Nephron progenitor cell (in vitro differentiated cells): ENCODE data around the gene C2orf92.

Experiments
- DNase-seq: peaks from one replicate; pipeline ENCODE4 v3.0.0; 2021
- H3K27ac Mint-ChIP-seq: 2 replicates; pipeline ENCODE4 v1.8.0; 2021; ENCODE audit warnings: mild to moderate bottlenecking, moderate library complexity, mixed read lengths
- H3K27me3 Mint-ChIP-seq: 2 replicates; pipeline ENCODE4 v1.8.0; 2021; ENCODE audit warnings: mild to moderate bottlenecking, low read depth, mixed read lengths; ENCODE audit not compliant: poor library complexity
- H3K36me3 Mint-ChIP-seq: 2 replicates; pipeline ENCODE4 v1.8.0; 2021; ENCODE audit warnings: low read depth, mixed read lengths
- H3K4me1 Mint-ChIP-seq: 2 replicates; pipeline ENCODE4 v1.8.0; 2021; ENCODE audit warnings: mixed read lengths
- H3K4me3 Mint-ChIP-seq: 2 replicates; pipeline ENCODE4 v1.8.0; 2021; ENCODE audit warnings: mild to moderate bottlenecking, moderate library complexity, mixed read lengths
- H3K9me3 Mint-ChIP-seq: 2 replicates; pipeline ENCODE4 v1.8.0; 2021; ENCODE audit warnings: mild to moderate bottlenecking, moderate library complexity, mixed read lengths
- TF ChIP-seq, protein P1 (sequence below): fragments of 200-600 bp; sonication (generic); IDR thresholded peaks from 2 replicates; pipeline ENCODE4 v1.5.0; 2021; ENCODE audit warnings: antibody characterized with exemption

C2orf92 gene

DNA sequence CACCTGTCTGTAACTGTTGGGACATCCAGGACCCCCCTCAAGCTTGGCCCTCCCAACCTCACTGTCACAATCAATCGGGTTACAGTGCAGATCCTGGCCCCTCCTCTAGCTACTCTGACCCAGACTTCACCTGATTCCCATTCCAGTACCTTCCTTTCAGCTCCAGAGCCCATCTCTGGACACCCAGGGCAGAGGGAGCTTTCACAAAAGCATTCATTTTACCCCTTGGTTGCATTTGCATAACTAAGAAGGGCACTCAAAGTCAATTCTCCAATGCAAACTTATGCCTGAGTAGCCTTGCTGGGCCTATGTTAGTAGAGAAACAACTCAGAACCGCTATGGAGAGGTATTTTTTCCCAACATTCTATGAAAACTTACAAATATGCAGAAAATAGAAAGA, 51.2 kb downstream of the C2orf92 start:
- DNase-seq = no peak
- TF ChIP-seq, protein P1, sequence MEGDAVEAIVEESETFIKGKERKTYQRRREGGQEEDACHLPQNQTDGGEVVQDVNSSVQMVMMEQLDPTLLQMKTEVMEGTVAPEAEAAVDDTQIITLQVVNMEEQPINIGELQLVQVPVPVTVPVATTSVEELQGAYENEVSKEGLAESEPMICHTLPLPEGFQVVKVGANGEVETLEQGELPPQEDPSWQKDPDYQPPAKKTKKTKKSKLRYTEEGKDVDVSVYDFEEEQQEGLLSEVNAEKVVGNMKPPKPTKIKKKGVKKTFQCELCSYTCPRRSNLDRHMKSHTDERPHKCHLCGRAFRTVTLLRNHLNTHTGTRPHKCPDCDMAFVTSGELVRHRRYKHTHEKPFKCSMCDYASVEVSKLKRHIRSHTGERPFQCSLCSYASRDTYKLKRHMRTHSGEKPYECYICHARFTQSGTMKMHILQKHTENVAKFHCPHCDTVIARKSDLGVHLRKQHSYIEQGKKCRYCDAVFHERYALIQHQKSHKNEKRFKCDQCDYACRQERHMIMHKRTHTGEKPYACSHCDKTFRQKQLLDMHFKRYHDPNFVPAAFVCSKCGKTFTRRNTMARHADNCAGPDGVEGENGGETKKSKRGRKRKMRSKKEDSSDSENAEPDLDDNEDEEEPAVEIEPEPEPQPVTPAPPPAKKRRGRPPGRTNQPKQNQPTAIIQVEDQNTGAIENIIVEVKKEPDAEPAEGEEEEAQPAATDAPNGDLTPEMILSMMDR = no peak
- H3K27ac Mint-ChIP-seq = no peak overlapping the region
- peaks cover 12% of the 10 kb centered on the region for H3K27me3 Mint-ChIP-seq
- H3K36me3 Mint-ChIP-seq = no peaks in the 10 kb centered on the region
- peaks cover 55% of the 10 kb centered on the region for H3K4me1 Mint-ChIP-seq
- H3K4me3 Mint-ChIP-seq = no peak overlapping the region
- no peaks in the 10 kb centered on the region for H3K9me3 Mint-ChIP-seq

DNA sequence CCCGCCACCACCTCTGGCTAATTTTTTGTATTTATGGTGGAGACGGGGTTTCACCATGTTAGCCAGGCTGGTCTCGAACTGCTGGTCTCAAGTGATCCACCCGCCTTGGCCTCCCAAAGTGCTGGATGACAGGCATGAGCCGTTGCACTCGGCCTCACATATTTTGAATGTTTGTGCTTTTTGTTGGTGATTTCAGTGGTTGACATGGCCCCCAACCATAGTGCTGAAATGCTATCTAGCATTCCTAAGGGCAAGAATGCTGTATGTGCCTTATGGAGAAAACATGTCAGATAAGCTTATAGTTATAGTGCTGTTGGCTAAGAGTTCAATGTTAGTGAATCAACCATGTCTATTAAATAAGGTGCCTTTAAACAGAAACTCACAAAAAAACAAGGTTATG, 52.7 kb downstream of the C2orf92 start:
- H3K27ac Mint-ChIP-seq = no peak overlapping the region
- TF ChIP-seq, protein P1 = no peak
- no peak overlapping the region for H3K4me3 Mint-ChIP-seq
- peaks cover under 1% of the 10 kb centered on the region for H3K36me3 Mint-ChIP-seq
- no peak for DNase-seq
- H3K4me1 Mint-ChIP-seq = peaks cover 49% of the 10 kb centered on the region
- H3K27me3 Mint-ChIP-seq = peaks cover 12% of the 10 kb centered on the region
- H3K9me3 Mint-ChIP-seq = no peaks in the 10 kb centered on the region

DNA sequence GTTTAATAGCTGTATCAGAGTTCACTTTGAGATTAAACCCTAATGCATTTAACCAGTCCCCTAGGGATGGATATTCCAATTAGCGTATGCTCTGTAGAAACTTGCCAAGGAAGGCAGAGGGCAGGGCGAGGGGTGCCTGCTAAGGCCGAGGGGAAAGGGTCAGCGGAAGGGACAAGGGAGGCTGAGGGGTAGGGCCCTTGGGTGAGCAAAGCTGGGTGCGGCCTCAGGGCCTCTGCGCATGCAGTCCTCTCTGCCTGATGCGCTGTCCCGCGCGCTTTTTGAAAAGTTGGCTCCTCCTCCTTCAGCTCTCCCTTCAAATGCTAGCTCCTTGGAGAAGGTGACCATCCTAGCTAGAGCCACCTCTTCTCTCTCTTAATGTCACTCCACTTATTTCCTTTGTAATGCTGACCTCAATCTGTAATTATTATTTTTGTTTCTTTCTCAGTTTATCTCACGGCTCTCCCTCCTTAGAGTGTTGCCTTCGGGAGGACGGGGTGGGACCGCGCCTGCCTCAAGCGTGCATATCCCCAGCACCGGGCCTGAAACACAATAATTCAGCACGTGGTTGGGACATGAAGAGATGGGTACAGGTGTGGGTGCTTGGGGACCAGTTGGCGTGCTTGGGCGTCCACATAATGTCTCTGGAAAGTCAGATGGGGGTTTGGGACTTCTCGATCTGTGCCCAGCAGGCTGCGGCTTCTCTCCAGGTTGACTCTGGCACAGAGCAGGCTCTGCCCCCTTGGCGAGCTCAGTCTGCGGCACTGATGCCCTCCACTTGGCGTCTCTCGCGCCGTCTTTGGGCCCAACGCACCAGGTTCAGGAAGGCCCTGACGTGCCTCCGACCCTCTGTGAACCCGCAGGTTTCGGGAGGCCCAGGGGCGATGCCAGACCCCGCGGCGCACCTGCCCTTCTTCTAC, 53.9 kb downstream of the C2orf92 start:
- Mint-ChIP-seq H3K27ac (no peak overlapping the region), H3K36me3 (peaks cover 9% of the 10 kb centered on the region), H3K4me1 (peaks cover 49% of the 10 kb centered on the region), H3K9me3 (peaks cover 7% of the 10 kb centered on the region), H3K4me3 (no peak overlapping the region), H3K27me3 (peaks cover 12% of the 10 kb centered on the region)
- TF ChIP-seq, protein P1 = no peak
- no peak for DNase-seq

DNA sequence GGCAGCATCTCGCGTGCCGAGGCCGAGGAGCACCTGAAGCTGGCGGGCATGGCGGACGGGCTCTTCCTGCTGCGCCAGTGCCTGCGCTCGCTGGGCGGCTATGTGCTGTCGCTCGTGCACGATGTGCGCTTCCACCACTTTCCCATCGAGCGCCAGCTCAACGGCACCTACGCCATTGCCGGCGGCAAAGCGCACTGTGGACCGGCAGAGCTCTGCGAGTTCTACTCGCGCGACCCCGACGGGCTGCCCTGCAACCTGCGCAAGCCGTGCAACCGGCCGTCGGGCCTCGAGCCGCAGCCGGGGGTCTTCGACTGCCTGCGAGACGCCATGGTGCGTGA, 54.5 kb downstream of the C2orf92 start:
- Mint-ChIP-seq H3K4me3 (no peak overlapping the region), H3K36me3 (peaks cover 9% of the 10 kb centered on the region), H3K4me1 (peaks cover 42% of the 10 kb centered on the region), H3K27ac (no peak overlapping the region), H3K9me3 (peaks cover 7% of the 10 kb centered on the region), H3K27me3 (peaks cover 8% of the 10 kb centered on the region)
- no peak for DNase-seq
- TF ChIP-seq, protein P1 = no peak

DNA sequence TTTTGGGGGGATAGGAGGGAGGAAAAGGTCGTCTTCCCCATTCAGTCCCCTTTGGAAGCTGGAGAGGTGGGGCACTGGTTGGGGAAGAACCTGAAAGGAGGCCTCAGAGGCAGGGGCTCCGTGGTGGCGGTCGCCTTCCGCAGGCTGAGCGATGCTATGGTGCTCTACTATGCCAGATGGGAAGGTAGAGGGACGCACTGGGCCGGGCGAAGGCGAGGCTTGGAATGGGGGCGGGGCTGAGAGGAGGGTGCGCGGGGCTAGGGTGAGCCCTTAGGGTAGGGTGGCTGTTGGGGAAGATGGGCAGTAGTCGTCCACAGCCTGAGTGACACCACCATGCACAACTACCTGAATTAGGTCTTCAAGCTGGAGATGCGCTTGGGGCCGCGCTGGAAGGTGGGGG, 55.0 kb downstream of the C2orf92 start:
- Mint-ChIP-seq H3K9me3 (peaks cover 7% of the 10 kb centered on the region), H3K27ac (no peak overlapping the region), H3K4me1 (peaks cover 38% of the 10 kb centered on the region), H3K4me3 (no peak overlapping the region), H3K27me3 (peaks cover 8% of the 10 kb centered on the region), H3K36me3 (peaks cover 9% of the 10 kb centered on the region)
- DNase-seq = no peak
- TF ChIP-seq, protein P1 = no peak
